Measurements from ENCODE around the gene ESCO1. TPM values are rescaled to one million over a fixed set of nuclear protein-coding genes. Genes with fewer than 3 reads are reported as not detected.

Gene ESCO1
- total RNA-seq, 6 experiments from 2014 or later: 4.9 to 10.3 (median 6.5) TPM

GRCh38 chr18:21534327-21534726 lies 66.2 kb downstream of the ESCO1 start:
- H3K4me3 ChIP-seq: no peak overlapping the region
- no peaks in the 10 kb centered on the region for H3K27me3 ChIP-seq
- 71% methylated on average over 1 of the region's 1 CpG for WGBS (ENCODE audit: insufficient coverage, low coverage, low lambda C conversion rate, missing lambda C conversion rate)
- intact Hi-C loops (cut with DNase I): no loop called here
- TF ChIP-seq CTCF (IDR thresholded peaks at IDR 0.05) (no peak), POLR2A (IDR thresholded peaks at IDR 0.05) (no peak)
- peaks cover 0 to 25% (median 0%) of the 10 kb centered on the region in 4 donors for H3K36me3 ChIP-seq
- no peaks in the 10 kb centered on the region for H3K9me3 ChIP-seq
- no peak overlapping the region for H3K27ac ChIP-seq
- H3K4me1 ChIP-seq: peaks cover 0 to 10% (median 0%) of the 10 kb centered on the region in 4 donors
- DNase-seq (no peak), ATAC-seq (peak in 1 of 4 donors; percentile 13)

GRCh38 chr18:21526463-21526862 lies 74.0 kb downstream of the ESCO1 start:
- no peak overlapping the region for H3K4me3 ChIP-seq
- WGBS (ENCODE audit: insufficient coverage, low coverage, low lambda C conversion rate, missing lambda C conversion rate): 92% methylated on average over 2 of the region's 2 CpGs
- H3K27me3 ChIP-seq: no peaks in the 10 kb centered on the region
- TF ChIP-seq CTCF (IDR thresholded peaks at IDR 0.05) (no peak), POLR2A (IDR thresholded peaks at IDR 0.05) (no peak)
- peak in 1 of 4 donors; percentile 38 for ATAC-seq
- no peak for DNase-seq
- H3K27ac ChIP-seq: no peak overlapping the region
- H3K9me3 ChIP-seq: peaks cover 0 to 3% (median 0%) of the 10 kb centered on the region in 4 donors
- H3K36me3 ChIP-seq: peaks cover 0 to 42% (median 4%) of the 10 kb centered on the region in 4 donors
- H3K4me1 ChIP-seq: no peaks in the 10 kb centered on the region
- intact Hi-C loops (cut with DNase I): no loop called here

GRCh38 chr18:21525916-21526315 lies 74.6 kb downstream of the ESCO1 start:
- intact Hi-C loops (cut with DNase I): no loop called here
- 88% methylated on average over 2 of the region's 2 CpGs for WGBS (ENCODE audit: insufficient coverage, low coverage, low lambda C conversion rate, missing lambda C conversion rate)

GRCh38 chr18:21522530-21522929 lies 78.0 kb downstream of the ESCO1 start:
- H3K27me3 ChIP-seq: no peaks in the 10 kb centered on the region
- no peak for TF ChIP-seq POLR2A (IDR thresholded peaks at IDR 0.05)
- no peak for TF ChIP-seq CTCF (IDR thresholded peaks at IDR 0.05)
- DNase-seq (no peak), ATAC-seq (no peak)
- intact Hi-C loops (cut with DNase I): no loop called here
- peaks cover 0 to 3% (median 0%) of the 10 kb centered on the region in 4 donors for H3K9me3 ChIP-seq
- H3K4me1 ChIP-seq: no peaks in the 10 kb centered on the region
- no peak overlapping the region for H3K4me3 ChIP-seq
- peaks cover 0 to 27% (median 4%) of the 10 kb centered on the region in 4 donors for H3K36me3 ChIP-seq
- no peak overlapping the region for H3K27ac ChIP-seq
- WGBS (ENCODE audit: insufficient coverage, low coverage, low lambda C conversion rate, missing lambda C conversion rate): 94% methylated on average over 6 of the region's 6 CpGs

More at GRCh38 chr18:21525916-21526315, 74.6 kb downstream of the ESCO1 start:
- peaks cover 0 to 36% (median 4%) of the 10 kb centered on the region in 4 donors for H3K36me3 ChIP-seq
- ATAC-seq (no peak), DNase-seq (no peak)
- H3K9me3 ChIP-seq: peaks cover 0 to 3% (median 0%) of the 10 kb centered on the region in 4 donors
- no peaks in the 10 kb centered on the region for H3K4me1 ChIP-seq
- H3K27ac ChIP-seq: no peak overlapping the region
- H3K27me3 ChIP-seq: no peaks in the 10 kb centered on the region
- TF ChIP-seq POLR2A (IDR thresholded peaks at IDR 0.05) (no peak), CTCF (IDR thresholded peaks at IDR 0.05) (no peak)
- H3K4me3 ChIP-seq: no peak overlapping the region

- 90% methylated on average over 2 of the region's 5 CpGs for WGBS (ENCODE audit: insufficient coverage, low coverage, low lambda C conversion rate, missing lambda C conversion rate)
- H3K4me3 ChIP-seq: no peak overlapping the region
- peaks cover 0 to 2% (median under 1%) of the 10 kb centered on the region in 4 donors for H3K36me3 ChIP-seq
- intact Hi-C loops (cut with DNase I): no loop called here
- ATAC-seq (no peak), DNase-seq (no peak)
- H3K27ac ChIP-seq: no peak overlapping the region
- H3K4me1 ChIP-seq: no peaks in the 10 kb centered on the region
- H3K27me3 ChIP-seq: no peaks in the 10 kb centered on the region
- TF ChIP-seq CTCF (IDR thresholded peaks at IDR 0.05): no peak
- TF ChIP-seq POLR2A (IDR thresholded peaks at IDR 0.05): no peak
- no peaks in the 10 kb centered on the region for H3K9me3 ChIP-seq
Measured at GRCh38 chr18:21513741-21514140, 86.8 kb downstream of the ESCO1 start.

Measured in right lobe of liver (tissue), 6 donors.